NK-92 (cell line): ENCODE data around the gene PRPSAP2.

ENCODE experiments used
- DNase-seq: peaks from one replicate; lab custom pipeline; 2025; ENCODE audit not compliant: unreplicated experiment; lab: John Stamatoyannopoulos, UW

PRPSAP2 gene

DNA sequence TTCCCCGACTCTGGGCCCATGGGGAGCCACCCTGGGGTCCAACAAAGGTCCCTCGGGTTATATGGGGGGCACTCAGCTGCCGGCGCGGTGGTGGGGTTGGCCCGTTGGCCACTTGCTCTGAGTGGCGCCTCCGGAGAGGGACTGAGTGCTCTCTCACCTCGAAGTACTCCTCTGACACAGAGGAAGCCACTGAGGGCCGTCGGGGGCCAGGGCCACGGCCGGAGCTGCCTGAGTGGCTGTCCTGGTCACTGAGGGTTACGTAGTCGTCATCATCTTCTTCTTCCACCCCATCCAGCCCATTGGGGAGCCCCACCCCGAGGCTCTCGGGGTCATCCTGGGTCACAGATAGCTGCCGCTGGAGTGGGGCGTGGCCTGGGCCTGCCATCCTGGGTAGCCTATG lies 119.7 kb downstream of the PRPSAP2 start:
- no peak for DNase-seq

DNA sequence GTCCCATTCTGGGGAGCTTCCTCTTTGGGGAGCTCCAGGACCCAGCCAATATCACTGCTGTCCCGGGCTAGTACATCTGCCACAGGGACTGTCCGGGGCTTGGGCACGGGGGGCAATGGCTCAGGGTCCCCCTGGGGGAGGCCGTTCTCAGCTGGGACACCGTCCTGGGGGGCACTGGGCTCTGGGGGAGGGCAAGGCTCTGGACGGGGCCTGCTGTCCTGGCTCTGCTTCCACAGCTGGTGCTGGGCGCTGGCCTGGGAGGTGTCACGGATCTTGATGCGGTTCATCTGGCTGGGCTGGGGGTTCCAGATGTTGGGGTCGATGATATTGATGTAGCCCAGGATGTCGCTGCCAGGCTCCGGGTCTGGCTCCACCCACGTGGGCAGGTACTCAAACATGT lies 120.1 kb downstream of the PRPSAP2 start:
- DNase-seq = no peak

DNA sequence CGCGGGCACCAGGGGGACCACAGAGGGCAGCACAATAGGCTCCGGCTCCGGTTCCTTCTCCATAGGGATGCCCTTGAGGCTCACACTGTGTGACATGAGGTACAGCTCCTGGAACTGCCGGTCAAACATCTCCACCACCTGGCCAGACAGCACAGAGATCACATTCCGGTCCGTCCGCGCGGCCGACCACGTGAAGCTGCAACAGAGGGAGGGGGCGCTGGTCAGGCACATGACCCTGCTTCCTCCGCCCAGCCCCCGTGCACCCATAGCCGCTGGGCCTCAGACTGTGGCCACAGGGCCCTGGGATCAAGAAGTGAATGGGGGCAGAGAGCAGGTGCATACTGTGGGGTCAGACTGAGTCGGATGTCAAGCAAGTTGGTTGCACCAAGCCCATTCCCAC lies 120.7 kb downstream of the PRPSAP2 start:
- no peak for DNase-seq
